Transverse colon (tissue), 4 donors: ENCODE measurements around the gene CAMTA1. TPM values are rescaled to one million over a fixed set of nuclear protein-coding genes. Genes with fewer than 3 reads are reported as not detected.

Experiments used
- DNase-seq: peaks from one replicate; pipeline ENCODE4 v3.0.0-alpha.2; 2019
- H3K27ac ChIP-seq, 4 donors: fragments of 200-600 bp; sonication (generic); 2 replicates each; pipeline ENCODE4 v1.5.1; 2016 to 2018; ENCODE audit warnings: inconsistent platforms in 4 of 4
- H3K27me3 ChIP-seq: fragments of 200-600 bp; sonication (generic); 2 replicates; pipeline ENCODE4 v1.5.1; 2017; ENCODE audit warnings: inconsistent platforms
- H3K36me3 ChIP-seq, 4 donors: fragments of 200-600 bp; sonication (generic); 2 replicates each; pipeline ENCODE4 v1.5.1; 2017 to 2019; ENCODE audit warnings: inconsistent platforms in 4 of 4
- H3K4me1 ChIP-seq, 4 donors: fragments of 200-600 bp; sonication (generic); 2 replicates each; pipeline ENCODE4 v1.5.1; 2017 to 2020; ENCODE audit warnings: inconsistent platforms in 4 of 4
- H3K4me3 ChIP-seq, 4 donors: fragments of 200-600 bp; sonication (generic); 1 replicate in 1 of 4; 2 replicates in 3 of 4; pipeline versions ENCODE4 v1.5.1 to v1.6.1; 2017 to 2019; ENCODE audit warnings: inconsistent platforms in 4 of 4
- H3K9me3 ChIP-seq, 2 donors: fragments of 200-600 bp; sonication (generic); 2 replicates each; pipeline ENCODE4 v1.5.1; 2017 to 2019; ENCODE audit warnings: inconsistent platforms in 2 of 2
- CTCF ChIP-seq, 5 experiments: fragments of 200-600 bp in 3 of 5; fragments of 450-650 bp in 2 of 5; sonication (generic) in 3 of 5; IDR thresholded peaks; 1 replicate in 2 of 5; 2 replicates in 3 of 5; pipeline ENCODE4 v1.5.1; 2016 to 2017; ENCODE audit warnings: antibody characterized with exemption in 5 of 5, inconsistent platforms in 3 of 5, mild to moderate bottlenecking in 2 of 5, moderate library complexity in 1 of 5
- EP300 ChIP-seq: sonication (generic); formaldehyde crosslinking; IDR thresholded peaks from one replicate; pipeline ENCODE4 v1.6.1; 2017; ENCODE audit warnings: antibody characterized with exemption, low read depth
- POLR2A ChIP-seq: fragments of 450-650 bp; IDR thresholded peaks from one replicate; pipeline ENCODE4 v1.6.1; 2016; ENCODE audit warnings: antibody characterized with exemption, mild to moderate bottlenecking, moderate library complexity
- POLR2AphosphoS5 ChIP-seq, 3 donors: sonication (generic); formaldehyde crosslinking; IDR thresholded peaks; one replicate each; pipeline ENCODE4 v1.6.1; 2016; ENCODE audit warnings: antibody characterized with exemption in 3 of 3
- WGBS, 2 donors: methylation state at CpG; one replicate each; pipeline ENCODE4 v1.1.5; 2018; ENCODE audit warnings: low coverage in 1 of 2; 5-methylcytosine and 5-hydroxymethylcytosine counted together
- in situ Hi-C, 4 donors: fragments of 200-750 bp; cut with MboI; loops; one replicate each; pipeline versions ENCODE4 v1.15.0 to v1.15.1; 2017; ENCODE audit warnings: low sequenced_read_pairs in 3 of 4, low pct_ligation_motif_present in 1 of 4, low pct_unique_long_range_greater_than_20kb in 1 of 4
- intact Hi-C: fragments of 100-400 bp; cut with DNase I; formaldehyde crosslinking; loops from one replicate; pipeline ENCODE4 v1.15.1; 2023; ENCODE audit warnings: low total_unique reads
- total RNA-seq, 4 donors: library from RNA; depleted of rRNA; stranded (reverse); fragments of >200 nt; gene quantifications; one replicate each; pipeline ENCODE4 v1.1.0, GENCODE V29; 2016

Gene CAMTA1
- total RNA-seq, 4 donors from 2014 or later, result 93.8 to 268 (median 130) TPM

GRCh38 chr1:7094509-7094908, 309.3 kb downstream of the CAMTA1 start:
- TF ChIP-seq EP300 (no peak), POLR2AphosphoS5 (IDR thresholded peaks at IDR 0.05) (no peak), POLR2A (no peak), CTCF (IDR thresholded peaks at IDR 0.05) (no peak)
- DNase-seq, result no peak
- intact Hi-C loops (no loop called here), in situ Hi-C loops (loop anchor here in 1 of 4 donors (25.0 kb wide), 1 partner anchor 357 kb away; no protein-coding TSS in a partner anchor)
- Histone ChIP-seq H3K36me3 (no peaks in the 10 kb centered on the region), H3K27me3 (peaks cover 17% of the 10 kb centered on the region), H3K4me1 (no peaks in the 10 kb centered on the region), H3K9me3 (no peaks in the 10 kb centered on the region), H3K4me3 (no peak overlapping the region), H3K27ac (no peak overlapping the region)
- 73% methylated on average over 10 of the region's 10 CpGs; no CpG with 5 or more reads in 1 of the 2 donors for WGBS, 2 donors

- Histone ChIP-seq H3K4me3 (no peak overlapping the region), H3K27ac (no peak overlapping the region), H3K4me1 (no peaks in the 10 kb centered on the region), H3K36me3 (no peaks in the 10 kb centered on the region), H3K27me3 (peaks cover 22% of the 10 kb centered on the region), H3K9me3 (no peaks in the 10 kb centered on the region)
- DNase-seq, result no peak
- intact Hi-C loops (no loop called here), in situ Hi-C loops (loop anchor here in 1 of 4 donors (25.0 kb wide), 1 partner anchor 358 kb away; no protein-coding TSS in a partner anchor)
- WGBS, 2 donors, result 70 to 85% methylated on average over 4 to 12 of the region's 12 CpGs
- TF ChIP-seq CTCF (IDR thresholded peaks at IDR 0.05) (no peak), EP300 (no peak), POLR2A (no peak), POLR2AphosphoS5 (IDR thresholded peaks at IDR 0.05) (no peak)
Observed at GRCh38 chr1:7095343-7095964, 310.2 kb downstream of the CAMTA1 start.

- DNase-seq, result no peak
Observed at GRCh38 chr1:7097938-7098592, 312.8 kb downstream of the CAMTA1 start.

More at GRCh38 chr1:7097938-7098592, 312.8 kb downstream of the CAMTA1 start:
- no peaks in the 10 kb centered on the region for H3K4me1 ChIP-seq
- intact Hi-C loops (no loop called here), in situ Hi-C loops (loop anchor here in 1 of 4 donors (25.0 kb wide), 1 partner anchor 361 kb away; no protein-coding TSS in a partner anchor)
- H3K27me3 ChIP-seq, result peaks cover 22% of the 10 kb centered on the region
- no peaks in the 10 kb centered on the region for H3K9me3 ChIP-seq
- no peak for TF ChIP-seq POLR2A
- no peak for TF ChIP-seq EP300
- TF ChIP-seq POLR2AphosphoS5 (IDR thresholded peaks at IDR 0.05), result no peak
- no peak for TF ChIP-seq CTCF (IDR thresholded peaks at IDR 0.05)
- no peak overlapping the region for H3K4me3 ChIP-seq
- no peak overlapping the region for H3K27ac ChIP-seq
- 79 to 84% methylated on average over 13 to 21 of the region's 21 CpGs for WGBS, 2 donors
- no peaks in the 10 kb centered on the region for H3K36me3 ChIP-seq
